ENCODE data around the gene TMEM108.

DNA sequence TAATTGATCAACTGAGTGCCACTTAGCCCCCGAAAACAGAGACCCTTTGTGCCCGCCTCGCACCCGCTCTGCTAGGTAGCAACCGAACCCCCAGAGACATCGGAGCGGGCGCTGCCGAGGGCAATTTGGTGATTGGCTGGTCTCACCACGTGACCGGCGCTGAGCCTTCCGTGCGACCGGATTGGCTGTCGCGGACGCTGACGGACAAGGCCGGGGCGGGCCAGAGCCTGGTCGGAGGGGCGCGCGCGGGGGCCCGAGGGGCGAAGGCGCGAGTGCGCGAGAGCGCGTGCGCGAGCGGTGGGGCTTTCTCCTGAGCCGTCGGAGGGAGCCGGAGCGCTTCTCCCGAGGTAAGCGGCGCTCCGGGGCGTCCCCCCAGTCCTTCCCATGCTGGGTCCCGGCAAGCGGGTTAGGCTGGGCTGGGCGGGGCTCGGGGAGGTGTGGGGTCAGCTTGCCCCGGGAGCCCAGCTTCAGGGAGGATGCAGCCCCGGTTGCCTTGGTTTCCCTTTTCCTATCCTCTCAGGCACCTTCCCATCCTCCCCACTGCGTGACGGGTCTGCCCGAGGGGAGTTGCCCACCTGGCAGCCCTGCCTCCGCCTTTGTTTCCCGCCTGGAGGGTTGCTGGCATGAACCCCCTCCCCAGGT is at the start of gene TMEM108:
- TF ChIP-seq, protein P1, sequence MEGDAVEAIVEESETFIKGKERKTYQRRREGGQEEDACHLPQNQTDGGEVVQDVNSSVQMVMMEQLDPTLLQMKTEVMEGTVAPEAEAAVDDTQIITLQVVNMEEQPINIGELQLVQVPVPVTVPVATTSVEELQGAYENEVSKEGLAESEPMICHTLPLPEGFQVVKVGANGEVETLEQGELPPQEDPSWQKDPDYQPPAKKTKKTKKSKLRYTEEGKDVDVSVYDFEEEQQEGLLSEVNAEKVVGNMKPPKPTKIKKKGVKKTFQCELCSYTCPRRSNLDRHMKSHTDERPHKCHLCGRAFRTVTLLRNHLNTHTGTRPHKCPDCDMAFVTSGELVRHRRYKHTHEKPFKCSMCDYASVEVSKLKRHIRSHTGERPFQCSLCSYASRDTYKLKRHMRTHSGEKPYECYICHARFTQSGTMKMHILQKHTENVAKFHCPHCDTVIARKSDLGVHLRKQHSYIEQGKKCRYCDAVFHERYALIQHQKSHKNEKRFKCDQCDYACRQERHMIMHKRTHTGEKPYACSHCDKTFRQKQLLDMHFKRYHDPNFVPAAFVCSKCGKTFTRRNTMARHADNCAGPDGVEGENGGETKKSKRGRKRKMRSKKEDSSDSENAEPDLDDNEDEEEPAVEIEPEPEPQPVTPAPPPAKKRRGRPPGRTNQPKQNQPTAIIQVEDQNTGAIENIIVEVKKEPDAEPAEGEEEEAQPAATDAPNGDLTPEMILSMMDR (IDR thresholded peaks at IDR 0.05), result no peak
- TF ChIP-seq MEF2A (IDR thresholded peaks at IDR 0.05; ENCODE audit: borderline replicate concordance, low read depth), result no peak

Data from SK-N-SH (cell line).